GM21381 (cell line): ENCODE results near the gene HNRNPUL2.
"Not testable (repeated sequence)": the region's sequence is repeated elsewhere in the genome, so short reads cannot be mapped to it uniquely, and the experiment has no call there.

Source experiments
- ATAC-seq: cut with Tn5 transposase; IDR thresholded peaks from one replicate; pipeline ENCODE4 v1.9.1; 2021; ENCODE audit warnings: mild to moderate bottlenecking, moderate library complexity; ENCODE audit not compliant: unreplicated experiment

The HNRNPUL2 gene

DNA sequence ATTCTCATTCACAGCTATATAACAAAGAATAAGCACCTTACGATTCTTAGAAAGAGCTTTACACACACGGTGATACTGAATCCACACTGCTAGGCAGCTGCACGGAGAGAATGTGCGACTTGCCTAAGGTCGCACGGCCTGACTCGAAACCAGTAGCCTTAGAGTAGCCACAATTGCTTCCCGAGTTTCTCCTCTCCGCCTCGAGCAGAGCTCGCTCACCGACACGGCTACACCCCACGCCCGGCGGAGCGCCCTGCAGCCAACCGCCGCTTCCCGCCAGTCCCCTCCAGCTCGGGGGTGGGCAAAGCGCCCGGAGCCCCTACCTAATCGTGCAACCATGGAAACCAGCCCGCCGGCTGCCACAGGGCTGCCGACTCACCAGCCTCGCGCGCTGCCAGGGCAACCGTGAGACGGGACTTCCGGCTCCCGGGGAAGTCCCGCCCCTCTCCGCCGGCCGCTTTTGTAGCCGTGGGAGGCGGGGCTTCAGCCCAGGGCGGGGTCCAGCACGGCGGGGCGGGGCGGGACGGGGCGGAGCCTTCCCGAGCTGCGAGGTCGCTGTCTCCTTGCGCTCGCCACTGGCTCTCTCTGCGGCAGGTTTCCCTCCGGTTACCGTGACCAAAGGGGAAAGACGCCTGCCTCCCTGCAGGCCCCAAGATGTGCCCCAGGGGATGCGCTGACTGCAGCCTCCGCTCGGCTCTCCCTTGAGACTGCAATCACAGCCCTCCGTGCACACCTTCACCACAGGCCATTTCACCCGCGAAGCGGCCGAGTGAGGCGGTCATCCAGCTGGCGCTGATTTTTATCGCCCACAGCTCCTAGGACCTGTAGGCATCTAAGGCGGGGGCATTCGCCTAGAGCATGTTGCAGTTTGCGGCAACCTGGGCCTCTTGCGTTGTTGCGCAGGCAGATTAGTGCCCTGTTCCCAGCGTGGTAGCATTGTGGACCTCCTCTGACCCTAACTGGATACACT lies 21.1 kb downstream of the HNRNPUL2 start:
- ATAC-seq, result peak; percentile 57

DNA sequence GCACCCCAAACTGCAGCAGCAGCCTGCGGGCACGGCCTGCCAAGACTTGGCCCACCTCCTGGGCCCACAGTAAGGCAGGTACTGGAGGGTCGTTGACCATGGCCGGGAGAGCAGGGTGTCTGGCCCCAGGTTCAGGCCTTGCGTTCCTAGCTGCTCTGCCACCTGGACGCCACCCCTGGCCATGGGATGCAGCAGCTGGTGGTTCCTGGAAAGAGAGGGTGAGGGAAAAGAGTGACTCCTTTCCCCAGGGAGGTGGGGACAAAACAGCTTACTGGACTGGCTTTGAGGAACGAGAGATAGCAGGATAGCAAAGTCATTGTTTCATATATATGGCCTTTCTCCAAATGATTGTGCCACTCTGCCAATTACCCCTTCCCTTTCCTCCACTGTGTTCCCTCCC lies 21.8 kb downstream of the HNRNPUL2 start:
- no peak for ATAC-seq

DNA sequence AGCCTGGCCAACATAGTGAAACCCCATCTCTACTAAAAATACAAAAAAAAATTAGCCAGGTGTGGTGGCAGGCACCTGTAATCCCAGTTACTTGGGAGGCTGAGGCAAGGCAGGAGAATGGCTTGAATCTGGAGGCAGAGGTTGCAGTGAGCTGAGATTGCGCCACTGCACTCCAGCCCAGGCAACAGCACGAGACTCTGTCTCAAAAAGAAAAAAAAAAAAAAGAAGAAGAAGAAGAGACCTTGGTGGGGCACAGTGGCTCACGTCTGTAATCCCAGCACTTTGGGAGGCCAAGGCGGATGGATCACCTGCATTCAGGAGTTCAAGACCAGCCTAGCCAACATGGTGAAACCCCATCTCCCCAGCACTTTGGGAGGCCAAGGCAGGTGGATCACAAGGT lies 23.3 kb downstream of the HNRNPUL2 start:
- not testable (repeated sequence) for ATAC-seq

DNA sequence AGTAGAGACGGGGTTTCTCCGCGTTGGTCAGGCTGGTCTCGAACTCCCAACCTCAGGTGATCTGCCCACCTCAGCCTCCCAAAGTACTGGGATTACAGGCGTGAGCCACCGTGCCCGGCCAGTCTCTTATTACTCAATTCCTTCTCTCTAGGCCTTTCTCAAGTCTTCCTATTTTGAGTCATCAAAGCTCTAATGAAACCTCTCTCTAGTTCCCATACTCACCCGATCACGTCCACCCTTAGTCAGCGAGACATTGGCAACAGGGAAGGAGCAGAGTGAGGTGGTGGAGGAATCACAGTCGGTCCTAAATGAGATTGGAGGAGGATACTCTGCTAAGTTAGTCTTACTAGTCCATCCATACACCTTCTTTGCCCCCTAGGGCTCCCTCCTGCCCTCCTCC lies 25.0 kb downstream of the HNRNPUL2 start:
- no peak for ATAC-seq

GRCh38 chr11:62694455-62695167 lies 32.6 kb downstream of the HNRNPUL2 start:
- no peak for ATAC-seq

DNA sequence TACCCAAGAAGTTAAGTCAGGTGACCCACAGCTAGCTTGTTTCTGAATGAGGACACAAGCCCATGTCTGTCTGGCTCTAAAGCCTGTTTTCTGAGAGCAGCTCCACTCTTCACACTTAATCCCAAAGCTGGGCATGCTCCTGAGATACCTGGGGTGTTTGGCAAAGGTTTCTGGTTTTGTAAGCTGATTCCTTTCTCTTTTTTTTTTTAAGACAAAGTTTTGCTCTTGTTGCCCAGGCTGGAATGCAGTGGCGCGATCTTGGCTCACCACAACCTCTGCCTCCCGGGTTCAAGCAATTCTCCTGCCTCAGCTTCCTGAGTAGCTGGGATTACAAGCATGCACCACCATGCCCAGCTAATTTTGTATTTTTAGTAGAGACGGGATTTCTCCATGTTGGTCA lies 33.6 kb downstream of the HNRNPUL2 start:
- ATAC-seq, result not testable (repeated sequence)

- no peak for ATAC-seq
Observed at GRCh38 chr11:62689421-62690183, 37.7 kb downstream of the HNRNPUL2 start, which contains the start of gene LRRN4CL. LRRN4CL (minus strand) TSS chr11:62689530; CDS start chr11:62688508, 1,022 bp downstream.

- ATAC-seq, result no peak
Observed at GRCh38 chr11:62688491-62688890, 38.8 kb downstream of the HNRNPUL2 start.

GRCh38 chr11:62687508-62688396 lies 39.5 kb downstream of the HNRNPUL2 start:
- no peak for ATAC-seq

- ATAC-seq, result no peak
Observed at GRCh38 chr11:62682518-62682917, 44.7 kb downstream of the HNRNPUL2 start.

- no peak for ATAC-seq
Observed at GRCh38 chr11:62680825-62681240, 46.4 kb downstream of the HNRNPUL2 start.

DNA sequence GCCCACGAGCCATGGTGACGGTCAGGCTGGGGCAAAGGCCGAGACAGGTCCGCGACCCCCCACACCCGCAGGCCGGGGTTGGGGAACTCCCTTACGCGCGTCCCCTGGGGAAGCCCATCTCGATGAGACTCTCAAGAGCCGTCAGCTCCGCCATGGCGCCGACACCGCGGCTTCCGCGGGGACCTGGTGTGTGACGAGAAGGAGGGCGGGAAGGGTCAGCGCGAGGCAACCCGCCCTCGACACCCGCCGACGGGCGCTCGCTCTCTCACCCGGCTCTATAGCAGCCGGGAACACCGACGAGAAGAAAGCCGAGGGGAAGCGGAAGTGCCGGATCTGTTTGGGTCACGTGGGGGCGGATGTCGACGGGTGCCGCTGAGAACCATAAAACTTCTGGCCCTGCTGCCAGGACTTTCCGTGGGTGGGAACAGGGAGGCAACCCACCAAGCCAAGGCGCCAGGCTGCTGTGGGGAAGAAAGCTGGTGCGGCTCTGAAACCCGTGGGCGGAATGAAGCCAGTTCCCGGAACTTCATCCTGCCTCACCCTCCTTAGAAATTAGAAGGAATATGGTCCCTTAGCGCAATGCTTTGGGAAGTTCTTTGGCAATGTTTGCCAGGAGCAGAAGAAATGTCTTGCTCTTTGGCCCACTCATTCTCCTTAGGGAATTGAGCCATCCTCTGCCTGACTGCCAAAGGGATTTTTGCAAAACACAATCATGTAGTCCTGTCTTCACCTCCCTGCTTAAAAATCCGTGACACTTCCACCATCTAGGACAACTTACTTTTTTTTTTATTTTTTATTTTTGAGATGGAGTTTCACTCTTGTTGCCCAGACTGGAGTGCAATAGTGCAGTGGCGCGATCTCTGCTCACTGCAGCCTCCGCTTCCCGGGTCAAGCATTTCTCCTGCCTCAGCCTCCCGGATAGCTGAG lies 48.2 kb downstream of the HNRNPUL2 start, which contains the start of gene UBXN1:
Gene UBXN1, minus strand, starts transcription at position 304 of the 927 bp plus-strand sequence. Its CDS starts 150 bp downstream, at position 154.
- peak; percentile 59 for ATAC-seq

- ATAC-seq, result peak; percentile 17
Observed at GRCh38 chr11:62678433-62678769, 48.9 kb downstream of the HNRNPUL2 start.

- ATAC-seq, result no peak
Observed at GRCh38 chr11:62677714-62678113, 49.5 kb downstream of the HNRNPUL2 start.

DNA sequence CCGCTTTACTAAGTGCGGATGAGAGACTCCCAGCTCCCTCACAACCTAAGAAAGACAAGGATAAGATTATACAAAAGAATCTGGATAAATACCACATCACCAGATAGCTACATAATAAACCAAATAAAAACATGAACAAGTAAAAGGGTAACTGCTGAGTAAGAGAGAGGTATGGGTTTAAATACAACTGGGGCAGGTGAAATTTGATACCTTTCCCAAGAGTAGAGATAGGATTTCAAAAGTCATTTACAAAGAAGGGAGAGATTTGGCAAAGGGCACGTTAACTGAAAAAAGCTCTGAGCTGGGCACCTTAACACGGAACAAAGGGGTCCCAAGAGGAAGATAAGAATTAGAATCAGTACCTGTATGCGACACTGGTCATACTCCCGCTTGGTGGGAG lies 50.1 kb downstream of the HNRNPUL2 start:
- ATAC-seq, result no peak

GRCh38 chr11:62676698-62677097 lies 50.6 kb downstream of the HNRNPUL2 start:
- no peak for ATAC-seq

GRCh38 chr11:62675415-62675814 lies 51.8 kb downstream of the HNRNPUL2 start:
- not testable (repeated sequence) for ATAC-seq

DNA sequence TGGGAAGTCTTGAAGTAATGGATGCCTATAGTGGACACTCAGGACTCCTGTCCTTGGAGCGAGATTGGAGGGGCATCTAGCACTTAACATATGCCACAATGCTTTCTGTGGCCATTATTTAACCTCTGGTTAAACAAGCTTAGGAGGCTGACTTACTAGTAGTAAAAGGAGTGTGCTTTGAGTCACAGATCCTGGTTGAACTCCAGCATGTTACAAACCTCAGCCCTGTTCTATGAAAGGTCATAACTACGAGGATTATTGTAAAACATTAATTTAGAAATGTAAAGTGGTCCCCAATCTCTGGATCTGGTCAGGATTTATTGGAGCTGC lies 54.1 kb downstream of the HNRNPUL2 start:
- no peak for ATAC-seq
